Lung (tissue), 12 donors: ENCODE data around the gene DPP7. TPM values are rescaled to one million over a fixed set of nuclear protein-coding genes. Genes with fewer than 3 reads are reported as not detected.

Experiments used
- ATAC-seq: fragments of 200-7000 bp; cut with Tn5 transposase; one replicate; pipeline ENCODE4 v1.9.1; 2020; ENCODE audit warnings: moderate number of reproducible peaks; ENCODE audit not compliant: insufficient read depth, low FRiP score
- DNase-seq, 3 donors: peaks; one replicate each; pipeline ENCODE4 v3.0.0-alpha.2; 2013 to 2017
- H3K27ac ChIP-seq, 2 donors: one replicate each; pipeline ENCODE4 v1.5.1; 2013; ENCODE audit warnings: mild to moderate bottlenecking in 2 of 2, moderate library complexity in 2 of 2, control low read depth in 1 of 2, inconsistent platforms in 1 of 2, low read depth in 1 of 2, low read length in 1 of 2
- H3K27me3 ChIP-seq, 3 donors: one replicate each; pipeline ENCODE4 v1.5.1; 2013; ENCODE audit warnings: low read length in 2 of 3; ENCODE audit not compliant: control insufficient read depth in 3 of 3, insufficient read depth in 3 of 3
- H3K36me3 ChIP-seq, 4 donors: one replicate each; pipeline ENCODE4 v1.5.1; 2013; ENCODE audit warnings: low read length in 4 of 4, mild to moderate bottlenecking in 1 of 4, moderate library complexity in 1 of 4; ENCODE audit not compliant: control insufficient read depth in 4 of 4, insufficient read depth in 4 of 4
- H3K4me1 ChIP-seq, 5 donors: one replicate each; pipeline ENCODE4 v1.5.1; 2013; ENCODE audit warnings: low read length in 5 of 5, mild to moderate bottlenecking in 2 of 5, moderate library complexity in 1 of 5; ENCODE audit not compliant: control insufficient read depth in 5 of 5, insufficient read depth in 5 of 5
- H3K4me3 ChIP-seq: one replicate; pipeline ENCODE4 v1.5.1; 2013; ENCODE audit warnings: mild to moderate bottlenecking, control low read depth, moderate library complexity
- H3K9ac ChIP-seq, 2 donors: one replicate each; pipeline ENCODE4 v1.5.1; 2013; ENCODE audit warnings: low read length in 2 of 2, control low read depth in 1 of 2; ENCODE audit not compliant: insufficient read depth in 1 of 2
- H3K9me3 ChIP-seq, 4 donors: one replicate each; pipeline ENCODE4 v1.5.1; 2013; ENCODE audit warnings: low read length in 3 of 4, mild to moderate bottlenecking in 1 of 4, moderate library complexity in 1 of 4; ENCODE audit not compliant: control insufficient read depth in 4 of 4, insufficient read depth in 3 of 4
- WGBS, 2 donors: extraction: QIAGEN DNeasy Blood & Tissue Kit; methylation state at CpG; one replicate each; pipeline ENCODE4 v1.1.7; 2013; 5-methylcytosine and 5-hydroxymethylcytosine counted together
- polyA plus RNA-seq, 2 donors: library from polyadenylated mRNA; stranded (reverse); fragments of 200-250 nt; gene quantifications; one replicate each; pipeline ENCODE4 v1.2.1, GENCODE V29; 2013
- total RNA-seq, 2 donors: library from RNA; depleted of rRNA in 1 of 2; stranded (reverse); fragments of >200 nt in 1 of 2; gene quantifications; one replicate each; pipeline ENCODE4 v1.2.1, GENCODE V29; 2014 to 2021
- TF ChIP-seq, protein P1 (sequence below): IDR thresholded peaks from 2 replicates; pipeline ENCODE4 v1.5.1; 2012; ENCODE audit warnings: mild to moderate bottlenecking; ENCODE audit errors: control extremely low read depth, extremely low read depth
- donor health status: control.
- donor health status: control.
- donor health status: Bipolar disorder and iron deficiency.
- donor health status: healthy.
- donor health status: DM: yes; HTN: yes; CAD: no.

DPP7 gene
- total and polyA plus RNA-seq, 4 donors, result 48.0 to 436 (median 228) TPM

DNA sequence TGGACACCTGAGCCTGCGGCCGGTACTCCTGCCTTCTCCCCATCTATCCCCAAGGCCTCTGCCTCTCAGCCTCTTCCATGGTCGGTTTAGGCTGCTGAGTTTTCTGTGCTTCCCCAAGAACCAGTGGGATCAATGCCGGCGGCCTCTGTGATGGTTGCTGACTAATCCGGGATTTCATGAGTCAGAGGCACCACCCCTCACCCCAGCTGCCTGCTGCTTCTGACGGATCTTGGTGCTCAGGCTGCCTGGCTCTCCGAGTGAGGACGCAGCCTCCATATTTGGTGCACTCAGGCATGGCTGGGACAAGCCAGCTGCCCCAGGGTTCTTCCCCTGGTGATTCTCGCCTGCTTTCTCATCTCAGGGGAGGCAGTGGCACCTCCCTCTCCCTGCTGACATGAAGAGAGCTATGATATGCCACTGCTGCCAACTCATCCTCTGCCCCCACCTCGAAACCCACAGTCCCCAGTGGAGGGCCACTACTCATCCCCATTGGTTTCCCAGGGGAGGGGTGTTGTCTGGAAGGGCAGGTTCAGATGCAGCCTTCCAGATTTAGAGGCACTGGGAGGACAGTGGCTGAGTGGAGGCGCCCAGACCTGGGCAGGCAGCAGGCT is 31.0 kb downstream of the DPP7 start:
- peaks cover 0 to 16% (median 4%) of the 10 kb centered on the region in 5 donors for H3K4me1 ChIP-seq
- H3K36me3 ChIP-seq, result peaks cover 0 to 47% (median 4%) of the 10 kb centered on the region in 4 donors
- TF ChIP-seq, protein P1, sequence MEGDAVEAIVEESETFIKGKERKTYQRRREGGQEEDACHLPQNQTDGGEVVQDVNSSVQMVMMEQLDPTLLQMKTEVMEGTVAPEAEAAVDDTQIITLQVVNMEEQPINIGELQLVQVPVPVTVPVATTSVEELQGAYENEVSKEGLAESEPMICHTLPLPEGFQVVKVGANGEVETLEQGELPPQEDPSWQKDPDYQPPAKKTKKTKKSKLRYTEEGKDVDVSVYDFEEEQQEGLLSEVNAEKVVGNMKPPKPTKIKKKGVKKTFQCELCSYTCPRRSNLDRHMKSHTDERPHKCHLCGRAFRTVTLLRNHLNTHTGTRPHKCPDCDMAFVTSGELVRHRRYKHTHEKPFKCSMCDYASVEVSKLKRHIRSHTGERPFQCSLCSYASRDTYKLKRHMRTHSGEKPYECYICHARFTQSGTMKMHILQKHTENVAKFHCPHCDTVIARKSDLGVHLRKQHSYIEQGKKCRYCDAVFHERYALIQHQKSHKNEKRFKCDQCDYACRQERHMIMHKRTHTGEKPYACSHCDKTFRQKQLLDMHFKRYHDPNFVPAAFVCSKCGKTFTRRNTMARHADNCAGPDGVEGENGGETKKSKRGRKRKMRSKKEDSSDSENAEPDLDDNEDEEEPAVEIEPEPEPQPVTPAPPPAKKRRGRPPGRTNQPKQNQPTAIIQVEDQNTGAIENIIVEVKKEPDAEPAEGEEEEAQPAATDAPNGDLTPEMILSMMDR, result no peak
- WGBS, 2 donors, result 85 to 88% methylated on average over 12 of the region's 12 CpGs
- no peaks in the 10 kb centered on the region for H3K9me3 ChIP-seq
- no peak overlapping the region for H3K9ac ChIP-seq
- DNase-seq (no peak), ATAC-seq (no peak)
- H3K27me3 ChIP-seq, result peaks cover 0 to 7% (median under 1%) of the 10 kb centered on the region in 3 donors
- H3K27ac ChIP-seq, result peak overlapping the region in 1 of 2 donors; percentile 1
- no peak overlapping the region for H3K4me3 ChIP-seq

DNA sequence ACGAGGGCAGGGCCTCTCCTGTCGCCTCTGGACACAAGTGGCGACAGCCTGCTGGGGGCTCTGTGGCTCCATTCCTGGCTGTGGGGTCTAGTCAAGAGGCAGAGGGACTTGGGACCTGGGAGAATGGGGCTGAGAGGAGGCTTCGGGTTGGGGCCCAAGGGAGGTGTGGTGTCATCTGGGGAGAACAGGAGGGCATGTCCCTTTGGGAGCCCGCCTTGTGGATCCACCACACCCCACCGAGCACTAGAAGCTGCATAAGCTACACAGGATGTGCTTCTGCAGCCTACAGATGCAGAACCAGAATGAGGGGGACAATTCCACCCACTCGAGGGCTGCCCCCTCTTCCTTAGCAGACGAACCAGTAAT is 31.6 kb downstream of the DPP7 start:
- Histone ChIP-seq H3K27me3 (peaks cover 0 to 7% (median 6%) of the 10 kb centered on the region in 3 donors), H3K9ac (no peak overlapping the region), H3K4me3 (no peak overlapping the region), H3K4me1 (peaks cover 0 to 21% (median 5%) of the 10 kb centered on the region in 5 donors), H3K36me3 (peaks cover 0 to 48% (median 4%) of the 10 kb centered on the region in 4 donors), H3K9me3 (no peaks in the 10 kb centered on the region), H3K27ac (no peak overlapping the region)
- no peak for ATAC-seq
- TF ChIP-seq, protein P1, result no peak
- no peak for DNase-seq
- 91 to 92% methylated on average over 8 of the region's 8 CpGs for WGBS, 2 donors

- WGBS, 2 donors, result 92 to 96% methylated on average over 15 to 16 of the region's 16 CpGs
- DNase-seq (no peak), ATAC-seq (no peak)
- no peak overlapping the region for H3K4me3 ChIP-seq
- peaks cover 0 to 7% (median 6%) of the 10 kb centered on the region in 3 donors for H3K27me3 ChIP-seq
- TF ChIP-seq, protein P1, result no peak
- peaks cover 0 to 18% (median 5%) of the 10 kb centered on the region in 5 donors for H3K4me1 ChIP-seq
- no peak overlapping the region for H3K9ac ChIP-seq
- no peak overlapping the region for H3K27ac ChIP-seq
- no peaks in the 10 kb centered on the region for H3K9me3 ChIP-seq
- peaks cover 0 to 48% (median 4%) of the 10 kb centered on the region in 4 donors for H3K36me3 ChIP-seq
These were observed 32.2 kb downstream of the DPP7 start for GRCh38 chr9:137082222-137082924.
